CD14-positive monocyte (primary cell): Measurements from ENCODE around the gene EREG. TPM values are rescaled to one million over a fixed set of nuclear protein-coding genes. Genes with fewer than 3 reads are reported as not detected.

Source experiments
- DNase-seq, 3 donors: peaks; one replicate each; pipeline ENCODE4 v3.0.0-alpha.2; 2011 to 2022
- H2AFZ ChIP-seq: 2 replicates; pipeline ENCODE4 v1.6.0; 2012; ENCODE audit warnings: mild to moderate bottlenecking, low read depth, low read length, inconsistent platforms; ENCODE audit not compliant: insufficient read depth, poor library complexity, severe bottlenecking
- H3K27ac ChIP-seq, 2 donors: 1 replicate in 1 of 2; 2 replicates in 1 of 2; pipeline ENCODE4 v1.5.1; 2012 to 2013; ENCODE audit warnings: low read length in 2 of 2, control low read depth in 1 of 2, inconsistent platforms in 1 of 2, low read depth in 1 of 2, mild to moderate bottlenecking in 1 of 2
- H3K27me3 ChIP-seq, 2 donors: one replicate each; pipeline versions ENCODE4 v1.6.0 to v1.6.1; 2011 to 2013; ENCODE audit warnings: low read length in 2 of 2; ENCODE audit not compliant: control insufficient read depth in 2 of 2, insufficient read depth in 2 of 2
- H3K36me3 ChIP-seq, 2 donors: replicated peaks in 1 of 2; 1 replicate in 1 of 2; 2 replicates in 1 of 2; pipeline versions ENCODE4 v1.5.1 to v1.6.1; 2012 to 2013; ENCODE audit warnings: low read length in 2 of 2, control low read depth in 1 of 2, inconsistent platforms in 1 of 2, mild to moderate bottlenecking in 1 of 2; ENCODE audit not compliant: insufficient read depth in 2 of 2, control insufficient read depth in 1 of 2
- H3K4me1 ChIP-seq, 2 donors: 1 replicate in 1 of 2; 2 replicates in 1 of 2; pipeline versions ENCODE4 v1.5.1 to v1.6.1; 2012 to 2013; ENCODE audit warnings: low read length in 2 of 2, control low read depth in 1 of 2, inconsistent platforms in 1 of 2, mild to moderate bottlenecking in 1 of 2, moderate library complexity in 1 of 2; ENCODE audit not compliant: insufficient read depth in 2 of 2, control insufficient read depth in 1 of 2
- H3K4me2 ChIP-seq: replicated peaks from 2 replicates; pipeline ENCODE3; 2012; ENCODE audit warnings: low read length, moderate library complexity, mild to moderate bottlenecking; ENCODE audit not compliant: poor library complexity, severe bottlenecking; ENCODE audit errors: extremely low read depth
- H3K4me3 ChIP-seq, 3 experiments: fragments of 200-600 bp in 1 of 3; sonication (generic) in 1 of 3; replicated peaks in 1 of 3; 1 replicate in 2 of 3; 2 replicates in 1 of 3; pipeline ENCODE4 v1.5.1; 2011 to 2013; ENCODE audit warnings: low read length in 3 of 3, mild to moderate bottlenecking in 3 of 3, control low read depth in 2 of 3, low read depth in 2 of 3, inconsistent platforms in 1 of 3, moderate library complexity in 1 of 3
- H3K79me2 ChIP-seq: 2 replicates; pipeline ENCODE4 v1.6.0; 2012; ENCODE audit warnings: mild to moderate bottlenecking, control low read depth, inconsistent platforms, low read length, moderate library complexity; ENCODE audit not compliant: insufficient read depth
- H3K9ac ChIP-seq: 2 replicates; pipeline ENCODE4 v1.6.0; 2017; ENCODE audit warnings: low read length, mild to moderate bottlenecking; ENCODE audit not compliant: insufficient read depth, poor library complexity, severe bottlenecking
- H3K9me3 ChIP-seq, 2 donors: replicated peaks in 1 of 2; 1 replicate in 1 of 2; 2 replicates in 1 of 2; pipeline versions ENCODE4 v1.5.1 to v1.6.1; 2012 to 2013; ENCODE audit warnings: low read length in 2 of 2, control low read depth in 1 of 2; ENCODE audit not compliant: control insufficient read depth in 1 of 2, insufficient read depth in 1 of 2
- H4K20me1 ChIP-seq: 2 replicates; pipeline ENCODE4 v1.6.0; 2012; ENCODE audit warnings: mild to moderate bottlenecking, low read length, control low read depth, moderate library complexity; ENCODE audit not compliant: insufficient read depth
- H3K27ac Mint-ChIP-seq, 7 donors: one replicate each; pipeline ENCODE4 v1.8.0; 2020; ENCODE audit warnings: mild to moderate bottlenecking in 7 of 7, mixed read lengths in 7 of 7, moderate library complexity in 6 of 7, inconsistent platforms in 2 of 7
- H3K27me3 Mint-ChIP-seq, 3 donors: one replicate each; pipeline ENCODE4 v1.8.0; 2021 to 2022; ENCODE audit warnings: low read depth in 3 of 3, mild to moderate bottlenecking in 3 of 3, mixed read lengths in 3 of 3, moderate library complexity in 3 of 3, inconsistent platforms in 1 of 3
- H3K36me3 Mint-ChIP-seq, 2 donors: one replicate each; pipeline ENCODE4 v1.8.0; 2020; ENCODE audit warnings: mixed read lengths in 2 of 2, inconsistent platforms in 1 of 2, mild to moderate bottlenecking in 1 of 2
- H3K4me1 Mint-ChIP-seq: one replicate; pipeline ENCODE4 v1.8.0; 2020; ENCODE audit warnings: mild to moderate bottlenecking, mixed read lengths
- H3K4me3 Mint-ChIP-seq, 2 donors: one replicate each; pipeline ENCODE4 v1.8.0; 2020; ENCODE audit warnings: mild to moderate bottlenecking in 2 of 2, mixed read lengths in 2 of 2, moderate library complexity in 1 of 2
- H3K9me3 Mint-ChIP-seq, 7 donors: one replicate each; pipeline ENCODE4 v1.8.0; 2020 to 2022; ENCODE audit warnings: mixed read lengths in 7 of 7, mild to moderate bottlenecking in 6 of 7, moderate library complexity in 6 of 7, inconsistent platforms in 2 of 7
- CTCF ChIP-seq: fragments of 200-600 bp; IDR thresholded peaks from one replicate; pipeline ENCODE4 v1.8.0; 2022; ENCODE audit warnings: antibody characterized with exemption, mild to moderate bottlenecking
- WGBS: methylation state at CpG from one replicate; pipeline ENCODE4 v1.1.5; 2013; ENCODE audit warnings: missing lambda C conversion rate; ENCODE audit not compliant: insufficient coverage; 5-methylcytosine and 5-hydroxymethylcytosine counted together
- intact Hi-C, 2 donors: fragments of 100-400 bp; cut with micrococcal nuclease; formaldehyde crosslinking; loops; one replicate each; pipeline versions ENCODE4 v1.15.0 to v1.15.1; 2023
- polyA plus RNA-seq, 3 donors: library from polyadenylated mRNA; depleted of rRNA in 1 of 3; unstranded in 2 of 3; stranded (reverse) in 1 of 3; fragments of 300-500 nt in 2 of 3; fragments of >200 nt in 1 of 3; fragmentation: Illumina TruSeq in 2 of 3; gene quantifications; 1 replicate in 2 of 3; 2 replicates in 1 of 3; pipeline ENCODE4 v1.2.3, GENCODE V29; 2012 to 2021

The EREG gene
- polyA plus RNA-seq, 3 donors, result 2.7 to 17.2 (median 8.2) TPM

GRCh38 chr4:74328501-74328900 lies 36.4 kb upstream of the EREG start:
- Mint-ChIP-seq H3K4me3 (no peak overlapping the region), H3K36me3 (no peaks in the 10 kb centered on the region), H3K9me3 (peaks cover 0 to 2% (median 0%) of the 10 kb centered on the region in 7 donors), H3K27ac (peak overlapping the region in 4 of 7 donors; percentile 10 to 93 (median 74)), H3K27me3 (no peaks in the 10 kb centered on the region), H3K4me1 (peaks cover 42% of the 10 kb centered on the region)
- Histone ChIP-seq H3K36me3 (no peaks in the 10 kb centered on the region), H3K27me3 (no peaks in the 10 kb centered on the region), H3K4me1 (peaks cover 16 to 21% of the 10 kb centered on the region in 2 donors), H3K9ac (no peak overlapping the region), H3K9me3 (no peaks in the 10 kb centered on the region), H4K20me1 (no peaks in the 10 kb centered on the region), H3K4me3 (no peak overlapping the region), H3K79me2 (no peaks in the 10 kb centered on the region), H3K27ac (no peak overlapping the region), H3K4me2 (no peak overlapping the region), H2AFZ (no peak overlapping the region)
- WGBS, result no CpG with 5 or more reads among the region's 1 CpG
- intact Hi-C loops, result loop anchor here in 1 of 2 donors (10.0 kb wide), 2 partner anchors 116 to 296 kb away; partner anchors contain the start of gene AREG
- DNase-seq, result no peak
- TF ChIP-seq CTCF, result no peak

DNA sequence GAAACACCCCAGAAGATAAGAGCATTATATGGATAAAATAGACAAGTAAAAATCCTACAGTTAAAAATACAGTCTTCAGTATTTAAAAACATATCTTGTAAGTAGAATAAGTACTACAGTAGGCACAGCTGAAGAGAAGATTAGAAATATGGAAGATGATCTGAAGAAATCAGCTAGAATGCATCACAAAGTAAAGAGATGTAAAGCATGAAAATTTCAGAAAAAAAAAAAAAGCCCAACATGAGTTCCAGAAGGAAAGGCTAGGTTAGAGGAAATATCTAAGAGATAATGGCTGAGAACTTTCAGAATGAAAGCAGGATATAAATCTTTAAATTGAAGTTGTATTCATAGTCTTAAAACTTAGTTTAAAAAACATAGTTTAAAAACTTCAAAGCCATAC lies 35.6 kb upstream of the EREG start:
- Histone ChIP-seq H4K20me1 (no peaks in the 10 kb centered on the region), H3K4me2 (no peak overlapping the region), H3K9me3 (peaks cover 3 to 5% of the 10 kb centered on the region in 2 donors), H3K4me1 (peaks cover 16 to 21% of the 10 kb centered on the region in 2 donors), H3K4me3 (no peak overlapping the region), H3K27me3 (no peaks in the 10 kb centered on the region), H3K79me2 (no peaks in the 10 kb centered on the region), H3K9ac (no peak overlapping the region), H3K27ac (no peak overlapping the region), H3K36me3 (no peaks in the 10 kb centered on the region), H2AFZ (no peak overlapping the region)
- Mint-ChIP-seq H3K4me3 (no peak overlapping the region), H3K36me3 (peaks cover 0 to under 1% of the 10 kb centered on the region in 2 donors), H3K4me1 (peaks cover 40% of the 10 kb centered on the region), H3K9me3 (peaks cover 0 to 5% (median 5%) of the 10 kb centered on the region in 7 donors), H3K27me3 (peaks cover 0 to under 1% (median 0%) of the 10 kb centered on the region in 3 donors), H3K27ac (peak overlapping the region in 3 of 7 donors; percentile 10 to 93 (median 76))
- DNase-seq, result no peak
- intact Hi-C loops, result loop anchor here in 1 of 2 donors (10.0 kb wide), 2 partner anchors 115 to 295 kb away; partner anchors contain the start of gene AREG
- no peak for TF ChIP-seq CTCF
